ENCODE data around the gene CHL1. TPM values are rescaled to one million over a fixed set of nuclear protein-coding genes. Genes with fewer than 3 reads are reported as not detected.

Gene CHL1
- polyA plus RNA-seq, 2 of the 4 experiments (the other 2 are of a cell fraction): 0.05 TPM; not detected in 1

DNA sequence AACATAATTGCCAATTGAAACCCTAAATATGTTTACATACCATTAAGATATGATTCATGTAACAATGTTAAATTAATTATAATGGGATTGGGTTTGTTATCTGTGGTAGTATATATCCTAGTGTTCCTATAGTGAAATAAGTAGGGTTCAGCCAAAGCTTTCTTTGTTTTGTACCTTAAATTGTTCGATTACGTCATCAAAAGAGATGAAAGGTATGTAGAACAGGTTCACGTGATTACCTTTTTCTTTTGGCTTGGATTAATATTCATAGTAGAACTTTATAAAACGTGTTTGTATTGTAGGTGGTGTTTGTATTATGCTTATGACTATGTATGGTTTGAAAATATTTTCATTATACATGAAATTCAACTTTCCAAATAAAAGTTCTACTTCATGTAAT, 212.4 kb downstream of the CHL1 start:
- TF ChIP-seq, protein P1, sequence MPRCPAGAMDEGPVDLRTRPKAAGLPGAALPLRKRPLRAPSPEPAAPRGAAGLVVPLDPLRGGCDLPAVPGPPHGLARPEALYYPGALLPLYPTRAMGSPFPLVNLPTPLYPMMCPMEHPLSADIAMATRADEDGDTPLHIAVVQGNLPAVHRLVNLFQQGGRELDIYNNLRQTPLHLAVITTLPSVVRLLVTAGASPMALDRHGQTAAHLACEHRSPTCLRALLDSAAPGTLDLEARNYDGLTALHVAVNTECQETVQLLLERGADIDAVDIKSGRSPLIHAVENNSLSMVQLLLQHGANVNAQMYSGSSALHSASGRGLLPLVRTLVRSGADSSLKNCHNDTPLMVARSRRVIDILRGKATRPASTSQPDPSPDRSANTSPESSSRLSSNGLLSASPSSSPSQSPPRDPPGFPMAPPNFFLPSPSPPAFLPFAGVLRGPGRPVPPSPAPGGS (IDR thresholded peaks at IDR 0.05): no peak
- no peak for TF ChIP-seq POLR2AphosphoS2 (conservative IDR thresholded peaks at IDR 0.05; ENCODE audit: low read length)
- TF ChIP-seq HOXA7 (CRISPR knock-in tag; IDR thresholded peaks at IDR 0.05): no peak
- Histone ChIP-seq H3K9me3 (no peaks in the 10 kb centered on the region), H3K4me3 (no peak overlapping the region), H3K4me1 (no peaks in the 10 kb centered on the region), H3K27ac (no peak overlapping the region), H3K4me2 (no peak overlapping the region)
- FAIRE-seq: no peak
- ATAC-seq: no peak
- POLR2A ChIA-PET: no interaction called here
- DNase-seq (ENCODE audit: low read depth in 1 of 2, low spot score in 1 of 2): no peak
- WGBS (ENCODE audit: missing lambda C conversion rate): 33% methylated on average over 4 of the region's 4 CpGs
- CTCF ChIA-PET: no interaction called here

DNA sequence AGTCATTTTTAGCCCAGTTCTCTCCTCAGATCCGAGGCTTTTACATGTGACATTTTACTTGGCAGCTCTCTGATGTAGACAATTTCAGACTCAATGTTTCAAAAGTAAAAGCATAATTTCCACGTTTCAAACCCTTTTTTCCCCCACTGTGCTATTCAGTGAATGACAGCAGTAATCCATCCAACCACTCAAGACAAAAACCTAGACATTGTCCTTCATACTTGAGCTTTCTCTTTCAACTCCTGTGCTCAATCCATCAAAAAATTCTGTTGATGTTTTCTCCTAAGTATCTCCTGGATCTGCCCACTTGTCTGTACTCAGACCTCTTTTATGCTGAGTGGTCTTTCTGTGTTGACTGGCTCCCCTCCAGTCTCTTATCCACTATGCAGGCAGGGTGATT, 214.7 kb downstream of the CHL1 start:
- DNase-seq (ENCODE audit: low read depth in 1 of 2, low spot score in 1 of 2): no peak
- Histone ChIP-seq H3K4me3 (no peak overlapping the region), H3K4me1 (no peaks in the 10 kb centered on the region), H3K9me3 (no peaks in the 10 kb centered on the region), H3K27ac (no peak overlapping the region), H3K4me2 (no peak overlapping the region)
- ATAC-seq: no peak
- WGBS (ENCODE audit: missing lambda C conversion rate): 0% methylated on average over 2 of the region's 2 CpGs
- POLR2A ChIA-PET: no interaction called here
- CTCF ChIA-PET: no interaction called here
- FAIRE-seq: no peak
- TF ChIP-seq HOXA7 (CRISPR knock-in tag; IDR thresholded peaks at IDR 0.05) (no peak), POLR2A (IDR thresholded peaks at IDR 0.05; ENCODE audit: low read length) (no peak), BHLHE40 (IDR thresholded peaks at IDR 0.05; ENCODE audit: low read depth, low read length) (no peak), CHD2 (IDR thresholded peaks at IDR 0.05; ENCODE audit: low read length, partially characterized antibody) (no peak), GATA3 (IDR thresholded peaks at IDR 0.05; ENCODE audit: borderline replicate concordance) (no peak), PHF8 (IDR thresholded peaks at IDR 0.05; ENCODE audit: borderline replicate concordance, low read depth) (no peak), RFX5 (IDR thresholded peaks at IDR 0.05) (no peak), ZC3H11A (IDR thresholded peaks at IDR 0.05) (no peak), HEYL (CRISPR knock-in tag; IDR thresholded peaks at IDR 0.05) (no peak), SREBF2 (IDR thresholded peaks at IDR 0.05) (no peak), RCOR1 (IDR thresholded peaks at IDR 0.05; ENCODE audit: low read depth, low read length) (no peak), FOSB (CRISPR knock-in tag; IDR thresholded peaks at IDR 0.05) (no peak), FOSL2 (IDR thresholded peaks at IDR 0.05) (no peak), FOSL2 (CRISPR knock-in tag; IDR thresholded peaks at IDR 0.05) (no peak), TP53 (CRISPR knock-in tag; IDR thresholded peaks at IDR 0.05) (no peak), MYC (IDR thresholded peaks at IDR 0.05; ENCODE audit: borderline replicate concordance, low read length) (no peak), JUN (IDR thresholded peaks at IDR 0.05) (no peak)
- TF ChIP-seq, protein P2, sequence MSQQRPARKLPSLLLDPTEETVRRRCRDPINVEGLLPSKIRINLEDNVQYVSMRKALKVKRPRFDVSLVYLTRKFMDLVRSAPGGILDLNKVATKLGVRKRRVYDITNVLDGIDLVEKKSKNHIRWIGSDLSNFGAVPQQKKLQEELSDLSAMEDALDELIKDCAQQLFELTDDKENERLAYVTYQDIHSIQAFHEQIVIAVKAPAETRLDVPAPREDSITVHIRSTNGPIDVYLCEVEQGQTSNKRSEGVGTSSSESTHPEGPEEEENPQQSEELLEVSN (IDR thresholded peaks at IDR 0.05; ENCODE audit: borderline replicate concordance, low read depth): no peak
- TF ChIP-seq, protein P3, sequence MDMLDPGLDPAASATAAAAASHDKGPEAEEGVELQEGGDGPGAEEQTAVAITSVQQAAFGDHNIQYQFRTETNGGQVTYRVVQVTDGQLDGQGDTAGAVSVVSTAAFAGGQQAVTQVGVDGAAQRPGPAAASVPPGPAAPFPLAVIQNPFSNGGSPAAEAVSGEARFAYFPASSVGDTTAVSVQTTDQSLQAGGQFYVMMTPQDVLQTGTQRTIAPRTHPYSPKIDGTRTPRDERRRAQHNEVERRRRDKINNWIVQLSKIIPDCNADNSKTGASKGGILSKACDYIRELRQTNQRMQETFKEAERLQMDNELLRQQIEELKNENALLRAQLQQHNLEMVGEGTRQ (IDR thresholded peaks at IDR 0.05): no peak
- TF ChIP-seq, protein P4, sequence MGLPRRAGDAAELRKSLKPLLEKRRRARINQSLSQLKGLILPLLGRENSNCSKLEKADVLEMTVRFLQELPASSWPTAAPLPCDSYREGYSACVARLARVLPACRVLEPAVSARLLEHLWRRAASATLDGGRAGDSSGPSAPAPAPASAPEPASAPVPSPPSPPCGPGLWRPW (IDR thresholded peaks at IDR 0.05): no peak

DNA sequence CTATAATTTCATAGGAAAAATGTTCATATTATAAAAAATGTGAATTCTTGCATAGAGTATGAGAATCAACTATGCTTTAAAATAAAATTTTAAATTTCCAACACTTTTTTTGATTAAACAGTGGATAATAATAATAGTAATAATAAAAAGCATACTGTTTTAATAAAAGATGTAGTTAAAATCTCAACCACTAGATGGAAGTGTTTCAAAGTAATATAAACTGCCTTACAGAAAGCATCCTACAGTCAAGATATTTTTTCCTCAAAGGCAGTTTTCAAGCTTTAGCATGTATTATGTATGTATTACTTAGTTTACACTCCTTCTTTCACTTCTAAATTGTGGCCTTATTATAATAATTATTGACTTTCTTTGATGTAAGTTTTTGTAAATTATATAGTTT, 217.5 kb downstream of the CHL1 start:
- Histone ChIP-seq H3K4me3 (no peak overlapping the region), H3K27ac (no peak overlapping the region), H3K9me3 (no peaks in the 10 kb centered on the region), H3K4me2 (no peak overlapping the region), H3K4me1 (no peaks in the 10 kb centered on the region)
- no peak for ATAC-seq
- no peak for FAIRE-seq
- ChIA-PET POLR2A (no interaction called here), CTCF (no interaction called here)
- TF ChIP-seq RFX5 (IDR thresholded peaks at IDR 0.05) (no peak), HEYL (CRISPR knock-in tag; IDR thresholded peaks at IDR 0.05) (no peak), SMC3 (IDR thresholded peaks at IDR 0.05) (peak; percentile 33; the same call in 1 of the 3 replicates), RAD21 (conservative IDR thresholded peaks at IDR 0.05 in 1 of 2, IDR thresholded peaks at IDR 0.05 in 1 of 2) (peak; percentile 42 to 50), EHMT2 (IDR thresholded peaks at IDR 0.05; ENCODE audit: low read depth) (no peak)
- TF ChIP-seq, protein P5, sequence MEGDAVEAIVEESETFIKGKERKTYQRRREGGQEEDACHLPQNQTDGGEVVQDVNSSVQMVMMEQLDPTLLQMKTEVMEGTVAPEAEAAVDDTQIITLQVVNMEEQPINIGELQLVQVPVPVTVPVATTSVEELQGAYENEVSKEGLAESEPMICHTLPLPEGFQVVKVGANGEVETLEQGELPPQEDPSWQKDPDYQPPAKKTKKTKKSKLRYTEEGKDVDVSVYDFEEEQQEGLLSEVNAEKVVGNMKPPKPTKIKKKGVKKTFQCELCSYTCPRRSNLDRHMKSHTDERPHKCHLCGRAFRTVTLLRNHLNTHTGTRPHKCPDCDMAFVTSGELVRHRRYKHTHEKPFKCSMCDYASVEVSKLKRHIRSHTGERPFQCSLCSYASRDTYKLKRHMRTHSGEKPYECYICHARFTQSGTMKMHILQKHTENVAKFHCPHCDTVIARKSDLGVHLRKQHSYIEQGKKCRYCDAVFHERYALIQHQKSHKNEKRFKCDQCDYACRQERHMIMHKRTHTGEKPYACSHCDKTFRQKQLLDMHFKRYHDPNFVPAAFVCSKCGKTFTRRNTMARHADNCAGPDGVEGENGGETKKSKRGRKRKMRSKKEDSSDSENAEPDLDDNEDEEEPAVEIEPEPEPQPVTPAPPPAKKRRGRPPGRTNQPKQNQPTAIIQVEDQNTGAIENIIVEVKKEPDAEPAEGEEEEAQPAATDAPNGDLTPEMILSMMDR (IDR thresholded peaks at IDR 0.05): peak; percentile 28; the same call in 2 of the 3 replicates
- TF ChIP-seq, protein P6, sequence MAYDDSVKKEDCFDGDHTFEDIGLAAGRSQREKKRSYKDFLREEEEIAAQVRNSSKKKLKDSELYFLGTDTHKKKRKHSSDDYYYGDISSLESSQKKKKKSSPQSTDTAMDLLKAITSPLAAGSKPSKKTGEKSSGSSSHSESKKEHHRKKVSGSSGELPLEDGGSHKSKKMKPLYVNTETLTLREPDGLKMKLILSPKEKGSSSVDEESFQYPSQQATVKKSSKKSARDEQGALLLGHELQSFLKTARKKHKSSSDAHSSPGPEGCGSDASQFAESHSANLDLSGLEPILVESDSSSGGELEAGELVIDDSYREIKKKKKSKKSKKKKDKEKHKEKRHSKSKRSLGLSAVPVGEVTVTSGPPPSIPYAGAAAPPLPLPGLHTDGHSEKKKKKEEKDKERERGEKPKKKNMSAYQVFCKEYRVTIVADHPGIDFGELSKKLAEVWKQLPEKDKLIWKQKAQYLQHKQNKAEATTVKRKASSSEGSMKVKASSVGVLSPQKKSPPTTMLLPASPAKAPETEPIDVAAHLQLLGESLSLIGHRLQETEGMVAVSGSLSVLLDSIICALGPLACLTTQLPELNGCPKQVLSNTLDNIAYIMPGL (CRISPR knock-in tag; IDR thresholded peaks at IDR 0.05; ENCODE audit: borderline replicate concordance): no peak
- peak; percentile 7 to 14 for DNase-seq (ENCODE audit: low read depth in 1 of 2, low spot score in 1 of 2)

Data from A549 (cell line).